H1 (cell line): ENCODE measurements around the gene YARS1. TPM values are rescaled to one million over a fixed set of nuclear protein-coding genes. Genes with fewer than 3 reads are reported as not detected.

Experiments used
- ASH2L ChIP-seq: fragments of 200-600, 300-600 bp; sonication (generic); IDR thresholded peaks from one replicate; pipeline ENCODE4 v1.7.1; 2017; ENCODE audit warnings: low read length
- ATF3 ChIP-seq: IDR thresholded peaks from 2 replicates; pipeline ENCODE4 v1.6.1; 2011; ENCODE audit warnings: low read depth, mild to moderate bottlenecking, low read length; ENCODE audit not compliant: insufficient read depth
- CHD2 ChIP-seq: IDR thresholded peaks from 2 replicates; pipeline ENCODE4 v1.6.1; 2012; ENCODE audit warnings: low read length, improper control_type of control experiment
- CTCF ChIP-seq, 3 experiments: IDR thresholded peaks; 1 replicate in 2 of 3; 2 replicates in 1 of 3; pipeline versions ENCODE4 v1.5.1 to v1.6.1; 2011; ENCODE audit warnings: low read length in 3 of 3, mild to moderate bottlenecking in 3 of 3, inconsistent platforms in 2 of 3, low read depth in 1 of 3, moderate library complexity in 1 of 3; ENCODE audit not compliant: insufficient read depth in 1 of 3; ENCODE audit errors: control extremely low read depth in 1 of 3
- EGR1 ChIP-seq: IDR thresholded peaks from 2 replicates; pipeline ENCODE4 v1.6.1; 2011; ENCODE audit warnings: low read depth, low read length, borderline replicate concordance
- GABPA ChIP-seq: IDR thresholded peaks from 2 replicates; pipeline ENCODE4 v1.6.1; 2011; ENCODE audit warnings: mild to moderate bottlenecking, low read length, moderate library complexity, borderline replicate concordance; ENCODE audit not compliant: insufficient read depth
- GTF2F1 ChIP-seq: IDR thresholded peaks from 2 replicates; pipeline ENCODE4 v1.6.1; 2012; ENCODE audit warnings: low read depth, low read length, improper control_type of control experiment, borderline replicate concordance
- HDAC2 ChIP-seq, 2 experiments: fragments of 300-600 bp in 1 of 2; sonication (generic) in 1 of 2; IDR thresholded peaks; 2 replicates each; pipeline ENCODE4 v1.6.1; 2011 to 2012; ENCODE audit warnings: low read depth in 2 of 2, low read length in 2 of 2, mild to moderate bottlenecking in 2 of 2, moderate library complexity in 2 of 2, borderline replicate concordance in 1 of 2, inconsistent platforms in 1 of 2
- JUN ChIP-seq: IDR thresholded peaks from 2 replicates; pipeline ENCODE4 v1.6.1; 2011; ENCODE audit warnings: low read depth, mild to moderate bottlenecking, improper control_type of control experiment, low read length
- JUND ChIP-seq: IDR thresholded peaks from 2 replicates; pipeline ENCODE4 v1.6.1; 2011; ENCODE audit warnings: mild to moderate bottlenecking, improper control_type of control experiment, low read length
- KDM1A ChIP-seq: fragments of 200-600, 300-600 bp; sonication (generic); IDR thresholded peaks from 2 replicates; pipeline ENCODE4 v1.7.1; 2016; ENCODE audit warnings: mild to moderate bottlenecking, low read length, borderline replicate concordance
- POU5F1 ChIP-seq: IDR thresholded peaks from 2 replicates; pipeline ENCODE4 v1.6.1; 2011; ENCODE audit warnings: low read depth, mild to moderate bottlenecking, low read length, moderate library complexity
- RBBP5 ChIP-seq: IDR thresholded peaks from 2 replicates; pipeline ENCODE4 v1.7.1; 2012; ENCODE audit warnings: low read depth, mild to moderate bottlenecking, inconsistent platforms, low read length, moderate library complexity, borderline replicate concordance
- RNF2 ChIP-seq: fragments of 200-900, 300-1000 bp; sonication (generic); IDR thresholded peaks from 2 replicates; pipeline ENCODE4 v1.7.1; 2016; ENCODE audit warnings: borderline replicate concordance, low read depth, mild to moderate bottlenecking, antibody characterized with exemption, low read length; ENCODE audit not compliant: poor library complexity, severe bottlenecking; ENCODE audit errors: missing control alignments
- SP1 ChIP-seq: IDR thresholded peaks from 2 replicates; pipeline ENCODE4 v1.6.1; 2011; ENCODE audit warnings: low read depth, low read length
- SRF ChIP-seq: IDR thresholded peaks from 2 replicates; pipeline ENCODE4 v1.6.1; 2011; ENCODE audit warnings: mild to moderate bottlenecking, low read depth, low read length, moderate library complexity
- TAF1 ChIP-seq: IDR thresholded peaks from 2 replicates; pipeline ENCODE4 v1.6.1; 2011; ENCODE audit warnings: mild to moderate bottlenecking, low read depth, low read length
- TCF12 ChIP-seq: IDR thresholded peaks from 2 replicates; pipeline ENCODE4 v1.6.1; 2011; ENCODE audit warnings: low read depth, mild to moderate bottlenecking, low read length
- polyA plus RNA-seq, 7 experiments: library from polyadenylated mRNA; depleted of rRNA in 3 of 7; stranded (reverse) in 5 of 7; unstranded in 2 of 7; fragments of >200 nt in 5 of 7; fragments of 200-250 nt in 2 of 7; gene quantifications; 1 replicate in 5 of 7; 2 replicates in 1 of 7; 4 replicates in 1 of 7; pipeline versions ENCODE4 v1.2.1 to v1.2.3, GENCODE V29; 2011 to 2013; ENCODE audit warnings: missing spikeins in 2 of 7, mixed read lengths in 2 of 7
- total RNA-seq: library from RNA; stranded (reverse); fragmentation: NEBNext Ultra II Directional; extraction: Animal tissue kit (Norgen Biotek cat#: 25700); gene quantifications from 2 replicates; pipeline ENCODE4 v1.2.1, GENCODE V29; 2021
- TF ChIP-seq, protein P1 (sequence below): IDR thresholded peaks from 2 replicates; pipeline ENCODE4 v1.6.1; 2012; ENCODE audit warnings: low read length, inconsistent platforms

Gene YARS1
- total and polyA plus RNA-seq, 2 of the 8 experiments (the other 6 are each of a cell fraction or from before 2014, with no cell fraction given): 47.1 to 226 TPM

DNA sequence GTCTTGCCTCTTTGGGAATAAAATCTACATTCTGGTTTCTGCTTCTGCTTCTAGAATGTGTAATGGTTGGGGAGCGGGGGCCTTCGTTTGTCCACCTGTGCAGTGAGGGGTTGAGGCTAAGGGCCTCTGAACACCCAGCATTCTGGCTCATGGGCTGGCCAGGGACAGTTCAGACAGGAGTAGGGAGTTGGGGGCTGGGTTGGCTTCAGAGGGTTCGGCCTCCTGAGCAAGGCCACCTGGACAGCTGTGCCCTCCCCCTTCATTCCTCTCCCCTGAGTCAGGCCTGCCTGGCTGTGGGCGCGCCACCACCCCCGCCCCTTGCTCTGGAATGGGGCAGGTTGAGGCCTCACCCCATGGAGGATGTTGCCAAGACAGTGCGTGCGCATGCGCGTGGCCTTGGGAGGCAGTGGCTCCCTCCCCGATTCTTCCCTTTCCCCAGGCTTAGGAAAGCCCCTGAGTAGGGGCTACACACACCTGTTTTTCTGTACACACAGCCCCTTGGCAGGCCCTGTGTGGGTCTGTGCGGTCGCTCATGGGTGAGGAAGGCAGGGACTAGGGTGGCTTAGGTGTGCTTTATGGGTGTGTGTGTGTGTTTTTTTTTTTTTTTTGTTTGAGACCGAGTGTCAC lies 57.0 kb downstream of the YARS1 start (continued):
- TF ChIP-seq EGR1 (peak; percentile 84; the same call in 1 of the 2 replicates), RNF2 (no peak), KDM1A (no peak), ATF3 (peak; percentile 59; the same call in 1 of the 2 replicates), SP1 (peak; percentile 91), TAF1 (peak; percentile 61), GABPA (no peak), ASH2L (peak; percentile 79), RBBP5 (peak; percentile 92; the same call in 1 of the 2 replicates), CHD2 (peak; percentile 65), TCF12 (peak; percentile 98), JUN (peak; percentile 96), HDAC2 (IDR thresholded peaks at IDR 0.05; ENCODE audit: borderline replicate concordance in 1 of 2, low read depth in 2 of 2, low read length in 2 of 2) (no peak), CTCF (IDR thresholded peaks at IDR 0.05; ENCODE audit: control extremely low read depth in 1 of 3, insufficient read depth in 1 of 3, low read depth in 1 of 3, low read length in 3 of 3) (no peak), POU5F1 (no peak), JUND (peak; percentile 100), GTF2F1 (no peak), SRF (no peak)
- TF ChIP-seq, protein P1, sequence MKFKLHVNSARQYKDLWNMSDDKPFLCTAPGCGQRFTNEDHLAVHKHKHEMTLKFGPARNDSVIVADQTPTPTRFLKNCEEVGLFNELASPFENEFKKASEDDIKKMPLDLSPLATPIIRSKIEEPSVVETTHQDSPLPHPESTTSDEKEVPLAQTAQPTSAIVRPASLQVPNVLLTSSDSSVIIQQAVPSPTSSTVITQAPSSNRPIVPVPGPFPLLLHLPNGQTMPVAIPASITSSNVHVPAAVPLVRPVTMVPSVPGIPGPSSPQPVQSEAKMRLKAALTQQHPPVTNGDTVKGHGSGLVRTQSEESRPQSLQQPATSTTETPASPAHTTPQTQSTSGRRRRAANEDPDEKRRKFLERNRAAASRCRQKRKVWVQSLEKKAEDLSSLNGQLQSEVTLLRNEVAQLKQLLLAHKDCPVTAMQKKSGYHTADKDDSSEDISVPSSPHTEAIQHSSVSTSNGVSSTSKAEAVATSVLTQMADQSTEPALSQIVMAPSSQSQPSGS: no peak
